CD4-positive, alpha-beta T cell treated with Interleukin-12 subunit alpha and Interleukin-12 subunit beta, for 1 hour (primary cell): Measurements from ENCODE around the gene NAB1.
"Not testable (repeated sequence)": the region's sequence is repeated elsewhere in the genome, so short reads cannot be mapped to it uniquely, and the experiment has no call there.

Experiments
- DNase-seq: peaks from one replicate; pipeline ENCODE4 v3.0.0-alpha.2; 2020

NAB1 gene

DNA sequence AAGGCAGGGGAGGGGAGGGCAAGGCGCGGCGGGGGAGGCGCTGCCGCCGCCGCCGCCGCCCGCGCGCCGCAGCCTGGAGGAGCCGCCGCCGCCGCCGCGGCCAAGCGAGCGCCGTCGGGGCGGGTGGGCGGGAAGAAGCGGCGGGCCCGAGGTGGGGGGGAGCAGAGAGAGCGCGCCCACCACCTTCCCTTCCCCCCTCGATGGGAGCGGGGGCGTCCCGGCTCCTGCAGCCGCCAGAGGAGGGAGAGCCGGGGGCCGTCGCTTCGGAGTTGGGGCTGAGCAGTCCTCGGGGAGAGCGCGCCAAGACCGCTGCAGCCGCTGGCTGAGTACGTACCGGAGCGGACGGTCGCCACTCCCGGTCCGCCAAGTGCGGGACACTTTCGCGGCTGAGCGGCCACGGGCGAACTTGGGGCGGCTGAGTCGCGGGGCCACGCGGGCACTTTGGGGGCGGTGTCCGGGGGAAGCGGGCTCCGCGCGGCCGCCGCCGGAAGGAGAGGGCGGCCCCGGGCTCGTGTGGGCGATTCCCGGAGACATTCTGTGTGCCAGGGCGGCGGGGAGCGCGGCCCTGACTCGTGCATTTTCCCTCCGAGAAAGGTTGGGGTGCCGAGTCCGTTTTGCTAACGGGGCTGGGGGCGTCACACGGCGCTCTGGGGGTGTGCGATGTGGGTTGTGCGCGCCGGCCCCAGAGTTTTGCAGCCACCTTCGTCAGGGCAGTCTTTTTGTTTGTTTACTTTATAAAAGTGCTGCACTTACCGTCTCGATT, at the start of gene NAB1:
NAB1 (plus strand) TSS at position 49 of the 763 bp plus-strand sequence. CDS start 10,094 bp downstream, outside the sequence.
- peak; percentile 63 for DNase-seq

- DNase-seq: no peak
These were observed 49.2 kb upstream of the NAB1 start for GRCh38 chr2:190599546-190600220.

- no peak for DNase-seq
These were observed 48.4 kb upstream of the NAB1 start for GRCh38 chr2:190600293-190601103.

GRCh38 chr2:190603374-190603773, 45.5 kb upstream of the NAB1 start:
- no peak for DNase-seq

- no peak for DNase-seq
These were observed 41.8 kb upstream of the NAB1 start for GRCh38 chr2:190607014-190607597.

DNA sequence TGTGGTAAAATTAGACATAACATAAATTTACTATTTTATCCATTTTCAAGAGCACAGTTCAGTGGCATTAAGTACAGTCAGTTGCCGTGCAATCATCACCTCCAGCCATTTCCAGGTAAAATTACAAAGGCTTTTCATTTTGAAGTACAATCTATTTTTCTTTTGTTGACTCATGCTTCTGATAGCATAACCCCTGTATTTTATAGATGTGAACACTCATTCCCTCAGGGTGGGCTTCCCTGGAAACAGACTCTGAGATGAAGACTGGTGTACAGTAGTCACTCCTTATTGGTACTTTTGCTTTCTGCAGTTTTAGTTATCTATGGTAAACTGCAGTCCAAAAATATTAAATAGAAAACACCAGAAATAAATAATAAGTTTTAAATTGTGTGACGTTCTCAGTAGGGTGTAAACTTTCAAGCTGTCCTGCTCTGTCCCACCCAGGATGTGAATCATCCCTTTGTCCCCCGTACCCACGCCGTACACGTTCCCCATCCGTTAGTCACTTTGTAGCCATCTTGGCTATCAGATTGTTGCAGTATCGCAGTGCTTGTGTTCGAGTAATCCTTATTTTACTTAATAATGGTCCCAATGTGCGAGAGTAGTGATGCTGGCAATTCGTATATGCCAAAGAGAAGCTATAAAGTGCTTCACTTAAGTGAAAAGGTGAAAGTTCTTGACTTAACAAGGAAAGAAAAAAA, 41.1 kb upstream of the NAB1 start:
- no peak for DNase-seq

GRCh38 chr2:190608863-190609262, 40.0 kb upstream of the NAB1 start:
- not testable (repeated sequence) for DNase-seq

DNA sequence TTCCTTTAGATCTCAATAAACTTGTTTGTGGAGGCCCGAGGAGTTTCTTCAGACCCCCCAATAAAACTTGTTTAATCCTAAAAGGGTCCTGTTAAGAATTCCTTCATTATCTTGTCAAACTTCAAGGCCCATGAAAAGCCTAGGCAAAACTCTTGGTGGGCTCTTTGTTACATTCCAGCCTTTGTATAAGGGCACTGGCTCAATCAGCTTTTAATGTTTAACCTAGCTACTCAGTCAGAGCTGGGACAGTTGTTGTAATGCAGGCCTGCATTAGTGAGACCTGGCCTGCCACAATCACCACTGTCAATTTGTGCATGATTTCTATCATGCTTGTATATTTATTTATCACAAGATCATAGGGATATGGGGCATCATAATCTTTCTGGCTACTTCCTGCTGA, 39.5 kb upstream of the NAB1 start:
- DNase-seq: not testable (repeated sequence)

GRCh38 chr2:190610528-190610927, 38.4 kb upstream of the NAB1 start:
- DNase-seq: not testable (repeated sequence)

GRCh38 chr2:190615555-190616200, 33.2 kb upstream of the NAB1 start:
- no peak for DNase-seq

DNA sequence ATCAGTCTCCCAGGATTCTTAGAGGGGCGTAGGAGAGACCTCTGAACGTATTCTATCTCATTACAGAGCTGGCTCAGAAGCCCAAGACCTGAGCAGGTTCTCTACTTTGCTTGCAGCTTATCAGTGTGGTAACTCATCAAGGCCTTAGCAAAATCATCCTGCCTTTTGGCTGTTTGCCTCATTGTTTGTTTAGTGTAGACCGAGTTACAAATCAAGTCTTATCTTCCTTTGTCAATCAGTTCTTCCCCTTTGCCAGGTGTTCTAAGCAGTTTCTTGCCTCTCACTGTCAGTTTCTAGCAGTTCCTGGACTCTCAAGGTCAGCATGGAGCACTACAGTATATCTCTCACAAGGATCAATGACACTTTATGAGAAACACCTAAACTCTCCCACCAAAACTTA, 30.9 kb upstream of the NAB1 start:
- no peak for DNase-seq

- DNase-seq: no peak
These were observed 23.2 kb upstream of the NAB1 start for GRCh38 chr2:190625691-190626090.

- no peak for DNase-seq
These were observed 22.2 kb upstream of the NAB1 start for GRCh38 chr2:190626641-190627210.

GRCh38 chr2:190627448-190628412, 21.2 kb upstream of the NAB1 start:
- no peak for DNase-seq

DNA sequence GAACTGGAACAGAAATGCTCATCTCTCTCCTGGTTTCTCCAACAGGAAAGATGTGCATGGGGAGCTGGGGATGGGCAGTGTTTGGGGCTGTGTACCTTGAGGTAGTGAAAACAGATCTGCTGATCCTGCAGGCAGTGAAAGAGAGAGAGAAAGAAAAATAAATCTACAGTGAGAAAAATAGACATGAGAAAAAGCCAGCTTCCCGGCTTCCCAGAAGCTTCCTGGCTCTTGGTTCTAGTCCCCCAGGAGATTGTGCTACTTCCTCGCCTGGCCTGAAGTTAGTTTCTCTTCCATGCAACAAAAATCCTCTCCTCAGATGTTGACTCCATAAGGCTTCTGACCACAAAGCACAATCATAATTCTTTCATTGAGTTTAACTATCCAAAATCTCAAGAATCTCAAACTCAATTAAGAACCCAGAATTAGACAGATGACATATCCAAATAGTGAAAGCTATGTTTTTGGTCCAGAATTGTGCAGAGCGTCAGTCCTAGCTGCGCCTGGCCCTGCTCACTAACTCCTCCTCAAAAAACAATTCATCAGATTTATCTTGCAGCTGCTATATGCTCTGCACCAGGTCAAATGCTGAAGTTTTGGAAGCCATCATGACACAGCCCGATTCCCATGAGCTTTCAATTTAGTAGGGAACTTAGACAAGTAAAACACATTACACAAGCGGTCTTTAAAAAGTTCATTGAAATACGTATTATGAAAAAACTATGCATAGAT, 20.1 kb upstream of the NAB1 start:
- DNase-seq: no peak

GRCh38 chr2:190634381-190634780, 14.5 kb upstream of the NAB1 start:
- no peak for DNase-seq

DNA sequence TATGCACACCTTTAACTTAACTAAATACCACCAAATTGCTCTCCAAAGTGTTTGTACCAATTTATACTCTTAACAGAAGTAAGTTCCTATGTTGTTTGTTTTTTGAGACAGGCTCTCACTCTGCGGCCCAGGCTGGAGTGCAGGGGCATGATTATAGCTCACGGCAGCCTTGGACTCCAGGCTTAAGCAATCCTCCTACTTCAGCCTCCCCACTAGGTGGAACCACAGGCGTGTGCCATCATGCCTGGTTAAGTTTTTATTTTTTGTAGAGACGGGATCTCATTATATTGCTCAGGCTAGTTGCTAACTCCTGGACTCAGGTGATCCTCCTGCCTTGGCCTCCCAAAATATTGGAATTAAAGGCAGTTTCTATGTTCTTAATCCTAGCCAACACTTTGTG, 13.1 kb upstream of the NAB1 start:
- peak; percentile 30 for DNase-seq

DNA sequence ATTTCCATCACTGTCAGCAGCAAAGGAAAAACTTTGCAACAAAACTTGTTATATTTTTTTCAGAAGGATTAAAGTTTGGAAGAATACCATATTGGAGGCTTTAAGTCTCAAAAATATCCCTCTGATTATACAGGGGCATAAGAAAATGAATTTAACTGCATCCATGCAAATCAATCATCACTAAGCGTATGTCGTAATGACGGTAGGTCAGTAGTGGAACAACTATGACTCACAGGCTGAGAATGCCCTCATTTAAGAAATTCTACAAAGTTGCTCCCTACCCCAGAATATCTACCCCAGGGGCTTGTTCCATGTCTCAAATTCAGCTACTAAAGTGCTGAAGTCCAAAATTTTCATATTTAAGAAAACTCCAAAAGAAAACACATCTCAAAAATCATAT, 12.5 kb upstream of the NAB1 start:
- no peak for DNase-seq

- DNase-seq: no peak
These were observed 11.6 kb upstream of the NAB1 start for GRCh38 chr2:190637281-190637734.
